Tibial nerve (tissue), 3 donors: ENCODE measurements around the gene LRP3.

Experiments used
- POLR2A ChIP-seq, 2 donors: fragments of 450-650 bp; IDR thresholded peaks; one replicate each; pipeline ENCODE4 v1.6.1; 2017; ENCODE audit warnings: antibody characterized with exemption in 2 of 2, mild to moderate bottlenecking in 2 of 2, moderate library complexity in 2 of 2
- TF ChIP-seq, protein P1 (sequence below), 5 experiments: fragments of 200-600 bp in 3 of 5; fragments of 450-650 bp in 2 of 5; sonication (generic) in 3 of 5; IDR thresholded peaks; one replicate each; pipeline ENCODE4 v1.5.1; 2016 to 2019; ENCODE audit warnings: antibody characterized with exemption in 5 of 5, mild to moderate bottlenecking in 3 of 5, moderate library complexity in 2 of 5

DNA sequence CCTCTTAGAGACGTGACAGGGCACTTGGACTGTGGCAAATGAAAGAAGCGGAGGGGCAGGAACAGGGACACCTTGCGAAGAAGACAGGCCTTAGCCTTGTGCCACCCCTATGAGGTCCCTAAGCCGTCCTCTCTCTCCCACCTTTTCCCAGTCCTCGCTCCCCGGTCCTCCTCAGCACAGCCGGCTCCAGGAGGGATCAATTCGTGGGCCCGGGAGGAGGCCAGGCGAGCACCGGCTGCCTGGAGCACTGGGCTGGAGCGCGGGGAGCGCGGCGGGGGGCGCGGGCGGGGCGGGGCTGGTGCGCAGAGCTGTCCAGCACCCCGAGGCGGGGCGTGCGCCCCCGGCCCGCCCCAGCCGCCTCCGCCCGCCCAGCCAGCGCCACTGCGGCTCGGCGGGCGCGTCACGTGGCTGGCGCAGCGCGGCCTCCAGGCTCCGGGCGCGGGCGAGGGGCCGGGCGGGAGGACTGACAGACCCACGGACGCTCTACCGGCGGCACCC lies at the start of gene LRP3:
- TF ChIP-seq, protein P1, sequence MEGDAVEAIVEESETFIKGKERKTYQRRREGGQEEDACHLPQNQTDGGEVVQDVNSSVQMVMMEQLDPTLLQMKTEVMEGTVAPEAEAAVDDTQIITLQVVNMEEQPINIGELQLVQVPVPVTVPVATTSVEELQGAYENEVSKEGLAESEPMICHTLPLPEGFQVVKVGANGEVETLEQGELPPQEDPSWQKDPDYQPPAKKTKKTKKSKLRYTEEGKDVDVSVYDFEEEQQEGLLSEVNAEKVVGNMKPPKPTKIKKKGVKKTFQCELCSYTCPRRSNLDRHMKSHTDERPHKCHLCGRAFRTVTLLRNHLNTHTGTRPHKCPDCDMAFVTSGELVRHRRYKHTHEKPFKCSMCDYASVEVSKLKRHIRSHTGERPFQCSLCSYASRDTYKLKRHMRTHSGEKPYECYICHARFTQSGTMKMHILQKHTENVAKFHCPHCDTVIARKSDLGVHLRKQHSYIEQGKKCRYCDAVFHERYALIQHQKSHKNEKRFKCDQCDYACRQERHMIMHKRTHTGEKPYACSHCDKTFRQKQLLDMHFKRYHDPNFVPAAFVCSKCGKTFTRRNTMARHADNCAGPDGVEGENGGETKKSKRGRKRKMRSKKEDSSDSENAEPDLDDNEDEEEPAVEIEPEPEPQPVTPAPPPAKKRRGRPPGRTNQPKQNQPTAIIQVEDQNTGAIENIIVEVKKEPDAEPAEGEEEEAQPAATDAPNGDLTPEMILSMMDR (IDR thresholded peaks at IDR 0.05) = no peak
- no peak for TF ChIP-seq POLR2A (IDR thresholded peaks at IDR 0.05)
